Endometrial microvascular endothelial cells (primary cell): ENCODE results near the gene GAS2L2. TPM values are rescaled to one million over a fixed set of nuclear protein-coding genes. Genes with fewer than 3 reads are reported as not detected.

Experiments used
- in situ Hi-C: cut with HindIII; loops from 2 replicates; pipeline ENCODE4 v1.10.0; 2017; ENCODE audit warnings: low sequenced_read_pairs, low pct_unique_long_range_greater_than_20kb; ENCODE audit errors: inconsistent ontology term
- total RNA-seq: library from RNA; depleted of rRNA; stranded (reverse); fragments of >200 nt; gene quantifications from one replicate; pipeline ENCODE4 v1.2.3, GENCODE V29; 2015; ENCODE audit errors: inconsistent ontology term

Gene GAS2L2
- total RNA-seq, 1 donor from 2014 or later, result not detected

- in situ Hi-C loops, result no loop called here
Measured at GRCh38 chr17:35732806-35733136, 20.3 kb downstream of the GAS2L2 start.

GRCh38 chr17:35731917-35732805 lies 20.9 kb downstream of the GAS2L2 start:
- in situ Hi-C loops, result no loop called here

- in situ Hi-C loops, result no loop called here
Measured at GRCh38 chr17:35731239-35731916, 21.7 kb downstream of the GAS2L2 start, which contains the start of gene RASL10B. TSS of gene RASL10B (plus strand) at chr17:35731639. CDS start at chr17:35735185, 3,546 bp downstream.

- in situ Hi-C loops, result no loop called here
Measured at GRCh38 chr17:35730400-35731005, 22.5 kb downstream of the GAS2L2 start.

- in situ Hi-C loops, result no loop called here
Measured at GRCh38 chr17:35729405-35729833, 23.6 kb downstream of the GAS2L2 start.

- in situ Hi-C loops, result no loop called here
Measured at GRCh38 chr17:35728551-35728950, 24.5 kb downstream of the GAS2L2 start.

GRCh38 chr17:35727635-35728034 lies 25.4 kb downstream of the GAS2L2 start:
- in situ Hi-C loops, result no loop called here

GRCh38 chr17:35726953-35727460 lies 26.0 kb downstream of the GAS2L2 start:
- in situ Hi-C loops, result no loop called here

- in situ Hi-C loops, result no loop called here
Measured at GRCh38 chr17:35726127-35726952, 26.7 kb downstream of the GAS2L2 start.

GRCh38 chr17:35725802-35726126 lies 27.3 kb downstream of the GAS2L2 start:
- in situ Hi-C loops, result no loop called here

- in situ Hi-C loops, result no loop called here
Measured at GRCh38 chr17:35725058-35725457, 28.0 kb downstream of the GAS2L2 start.

GRCh38 chr17:35723735-35724134 lies 29.3 kb downstream of the GAS2L2 start:
- in situ Hi-C loops, result no loop called here

- in situ Hi-C loops, result no loop called here
Measured at GRCh38 chr17:35717475-35717874, 35.6 kb downstream of the GAS2L2 start.

GRCh38 chr17:35716897-35717465 lies 36.1 kb downstream of the GAS2L2 start:
- in situ Hi-C loops, result no loop called here

- in situ Hi-C loops, result no loop called here
Measured at GRCh38 chr17:35716173-35716572, 36.9 kb downstream of the GAS2L2 start.

GRCh38 chr17:35715416-35715815 lies 37.6 kb downstream of the GAS2L2 start:
- in situ Hi-C loops, result no loop called here

GRCh38 chr17:35714988-35715387 lies 38.1 kb downstream of the GAS2L2 start:
- in situ Hi-C loops, result no loop called here

- in situ Hi-C loops, result no loop called here
Measured at GRCh38 chr17:35713069-35713728, 39.8 kb downstream of the GAS2L2 start.
